Measurements from ENCODE around the gene ELP4.

The ELP4 gene

DNA sequence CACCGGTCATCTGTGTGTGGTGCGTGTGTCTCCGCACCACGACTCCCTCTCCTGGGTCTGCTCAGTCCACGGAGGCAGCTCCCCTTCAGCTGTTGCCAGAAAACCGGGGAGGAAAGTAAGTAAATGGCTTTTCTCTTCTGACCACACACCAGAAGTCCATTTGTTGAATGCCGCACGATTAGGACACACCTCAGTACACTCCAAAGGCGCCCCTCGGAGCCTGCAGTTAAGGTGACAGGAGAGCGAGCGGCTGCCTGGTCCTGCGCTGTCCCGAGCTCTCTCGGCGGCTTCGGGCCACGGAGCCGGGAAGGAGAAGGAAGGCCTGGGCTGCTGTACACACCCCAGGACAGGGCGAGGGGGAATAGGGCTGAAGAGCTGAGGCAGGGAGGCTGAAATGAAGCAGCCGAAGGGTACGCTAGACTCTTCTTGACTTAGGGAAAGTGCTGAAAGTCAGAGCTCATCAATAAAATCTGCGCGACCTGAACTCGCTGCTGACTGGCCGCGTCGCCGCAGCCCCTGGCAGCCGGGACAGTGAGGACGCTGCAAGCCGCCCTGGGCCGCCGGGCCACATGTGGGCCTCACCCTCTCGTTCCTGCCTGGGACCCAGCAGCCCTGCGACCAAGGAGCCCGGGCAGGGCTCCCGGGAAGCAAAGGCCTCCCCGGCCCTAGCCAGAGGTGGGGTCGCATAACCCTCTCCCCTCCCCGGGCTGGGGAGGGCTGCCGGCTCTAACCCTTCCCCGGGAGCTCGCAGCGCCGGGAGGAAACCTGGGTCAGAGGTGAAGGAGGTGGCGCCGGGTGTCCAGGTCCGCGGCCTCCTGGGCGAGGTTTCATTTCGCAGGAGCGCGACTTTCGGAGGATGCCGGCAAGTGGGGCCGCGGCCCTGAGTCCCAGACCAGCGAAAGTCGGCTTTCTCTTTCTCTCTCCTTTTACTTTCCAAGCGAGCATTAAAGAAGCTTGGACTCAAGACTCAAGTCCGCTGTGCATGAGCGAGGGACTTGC lies 303.1 kb downstream of the ELP4 start:
- no peak overlapping the region for H4K8ac ChIP-seq (ENCODE audit: low read length)
- 2% methylated on average over 55 of the region's 63 CpGs for WGBS
- H3K18ac ChIP-seq (ENCODE audit: low read depth in 1 of 2, low read length in 2 of 2) = no peak overlapping the region
- no peak overlapping the region for H2BK15ac ChIP-seq (ENCODE audit: low read depth, poor library complexity, severe bottlenecking)
- H3K36me3 ChIP-seq (ENCODE audit: control insufficient read depth in 1 of 2, insufficient read depth in 2 of 2, low read depth in 1 of 2, low read length in 2 of 2) = peaks cover 0 to 3% of the 10 kb centered on the region in 2 experiments
- H3K27me3 ChIP-seq (ENCODE audit: control insufficient read depth in 1 of 2, insufficient read depth in 1 of 2, low read length in 2 of 2) = peaks cover 96 to 98% of the 10 kb centered on the region in 2 experiments
- no peak overlapping the region for H3K9ac ChIP-seq (ENCODE audit: low read length)
- H3K23ac ChIP-seq (ENCODE audit: low read length in 2 of 2) = peak overlapping the region in 1 of 2 experiments; percentile 89
- H2BK120ac ChIP-seq (ENCODE audit: low read depth, low read length) = no peak overlapping the region
- no peak overlapping the region for H3K27ac ChIP-seq (ENCODE audit: low read length, poor library complexity, severe bottlenecking)
- H2BK12ac ChIP-seq (ENCODE audit: low read length in 2 of 2) = no peak overlapping the region
- H2AK5ac ChIP-seq (ENCODE audit: low read length, severe bottlenecking) = no peak overlapping the region
- H3K9me3 ChIP-seq (ENCODE audit: control insufficient read depth, low read length) = no peaks in the 10 kb centered on the region
- no peaks in the 10 kb centered on the region for H3K79me1 ChIP-seq (replicated peaks; ENCODE audit: low read length, poor library complexity, severe bottlenecking)
- H4K91ac ChIP-seq (ENCODE audit: low read length) = no peak overlapping the region
- DNase-seq = peak; percentile 31
- H3K4me1 ChIP-seq (ENCODE audit: control insufficient read depth, insufficient read depth, low read depth, low read length) = peaks cover 65% of the 10 kb centered on the region
- H3K4me2 ChIP-seq (ENCODE audit: low read length, poor library complexity, severe bottlenecking) = peak overlapping the region; percentile 80
- H3K4ac ChIP-seq (ENCODE audit: low read depth in 1 of 2, low read length in 2 of 2) = no peak overlapping the region
- H2AFZ ChIP-seq (ENCODE audit: low read depth, low read length) = no peak overlapping the region
- peak overlapping the region in 1 of 2 experiments; percentile 58 for H3K4me3 ChIP-seq (ENCODE audit: insufficient read depth in 1 of 2, low read depth in 1 of 2, low read length in 2 of 2)
- H2BK5ac ChIP-seq (ENCODE audit: low read depth, low read length, poor library complexity, severe bottlenecking) = no peak overlapping the region
- no peak overlapping the region for H3K14ac ChIP-seq (ENCODE audit: low read length in 2 of 2)

DNA sequence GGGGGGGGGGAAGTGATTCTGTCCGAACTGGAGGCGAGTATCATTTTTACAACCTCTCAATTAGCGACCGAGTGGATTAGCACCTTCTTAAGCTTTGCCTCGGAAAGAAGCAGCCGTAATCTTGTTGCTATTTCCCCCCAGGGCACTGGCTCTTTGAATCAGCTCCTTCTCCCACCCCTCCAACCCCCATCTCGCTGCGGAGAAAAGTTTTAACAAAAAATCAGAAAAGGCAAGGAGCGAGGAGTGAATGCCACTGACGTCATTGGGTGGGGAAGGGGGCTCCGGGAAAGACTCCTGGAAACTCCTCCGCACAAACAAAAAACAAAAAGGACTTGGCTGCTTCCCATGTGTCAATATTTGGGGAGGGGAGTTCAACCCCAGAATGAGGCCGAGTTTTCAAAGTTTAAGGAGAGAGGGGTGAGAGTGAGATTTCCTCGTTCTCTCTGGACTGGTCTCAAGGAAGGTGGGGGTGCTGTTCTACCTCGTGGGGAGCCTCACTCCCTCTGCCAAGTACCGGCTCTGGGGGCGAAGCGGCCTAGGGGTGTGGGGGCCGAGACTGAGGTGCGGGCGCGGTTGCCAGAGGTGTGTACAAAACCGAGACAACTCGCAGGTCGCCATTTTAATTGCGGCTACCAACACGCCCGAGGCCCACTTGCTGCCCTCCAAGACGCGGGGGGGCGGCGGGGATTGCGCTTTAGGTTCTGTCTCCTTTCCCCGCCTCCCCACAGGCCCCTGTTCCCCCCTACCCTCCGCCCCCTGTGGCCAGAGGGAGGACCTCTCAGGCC lies 304.0 kb downstream of the ELP4 start:
- no peak overlapping the region for H3K4me3 ChIP-seq (ENCODE audit: insufficient read depth in 1 of 2, low read depth in 1 of 2, low read length in 2 of 2)
- no peak overlapping the region for H4K91ac ChIP-seq (ENCODE audit: low read length)
- H3K4me1 ChIP-seq (ENCODE audit: control insufficient read depth, insufficient read depth, low read depth, low read length) = peaks cover 69% of the 10 kb centered on the region
- no peak overlapping the region for H3K18ac ChIP-seq (ENCODE audit: low read depth in 1 of 2, low read length in 2 of 2)
- WGBS = 2% methylated on average over 27 of the region's 35 CpGs
- DNase-seq = no peak
- H2BK5ac ChIP-seq (ENCODE audit: low read depth, low read length, poor library complexity, severe bottlenecking) = no peak overlapping the region
- H3K4ac ChIP-seq (ENCODE audit: low read depth in 1 of 2, low read length in 2 of 2) = no peak overlapping the region
- H3K23ac ChIP-seq (ENCODE audit: low read length in 2 of 2) = no peak overlapping the region
- peaks cover 0 to 3% of the 10 kb centered on the region in 2 experiments for H3K36me3 ChIP-seq (ENCODE audit: control insufficient read depth in 1 of 2, insufficient read depth in 2 of 2, low read depth in 1 of 2, low read length in 2 of 2)
- H2BK15ac ChIP-seq (ENCODE audit: low read depth, poor library complexity, severe bottlenecking) = no peak overlapping the region
- H3K9ac ChIP-seq (ENCODE audit: low read length) = no peak overlapping the region
- H2AFZ ChIP-seq (ENCODE audit: low read depth, low read length) = no peak overlapping the region
- peak overlapping the region; percentile 0 for H3K4me2 ChIP-seq (ENCODE audit: low read length, poor library complexity, severe bottlenecking)
- no peaks in the 10 kb centered on the region for H3K9me3 ChIP-seq (ENCODE audit: control insufficient read depth, low read length)
- no peak overlapping the region for H3K14ac ChIP-seq (ENCODE audit: low read length in 2 of 2)
- H2BK12ac ChIP-seq (ENCODE audit: low read length in 2 of 2) = no peak overlapping the region
- no peaks in the 10 kb centered on the region for H3K79me1 ChIP-seq (replicated peaks; ENCODE audit: low read length, poor library complexity, severe bottlenecking)
- H2AK5ac ChIP-seq (ENCODE audit: low read length, severe bottlenecking) = no peak overlapping the region
- no peak overlapping the region for H3K27ac ChIP-seq (ENCODE audit: low read length, poor library complexity, severe bottlenecking)
- peaks cover 96 to 98% of the 10 kb centered on the region in 2 experiments for H3K27me3 ChIP-seq (ENCODE audit: control insufficient read depth in 1 of 2, insufficient read depth in 1 of 2, low read length in 2 of 2)
- H4K8ac ChIP-seq (ENCODE audit: low read length) = no peak overlapping the region
- H2BK120ac ChIP-seq (ENCODE audit: low read depth, low read length) = no peak overlapping the region

DNA sequence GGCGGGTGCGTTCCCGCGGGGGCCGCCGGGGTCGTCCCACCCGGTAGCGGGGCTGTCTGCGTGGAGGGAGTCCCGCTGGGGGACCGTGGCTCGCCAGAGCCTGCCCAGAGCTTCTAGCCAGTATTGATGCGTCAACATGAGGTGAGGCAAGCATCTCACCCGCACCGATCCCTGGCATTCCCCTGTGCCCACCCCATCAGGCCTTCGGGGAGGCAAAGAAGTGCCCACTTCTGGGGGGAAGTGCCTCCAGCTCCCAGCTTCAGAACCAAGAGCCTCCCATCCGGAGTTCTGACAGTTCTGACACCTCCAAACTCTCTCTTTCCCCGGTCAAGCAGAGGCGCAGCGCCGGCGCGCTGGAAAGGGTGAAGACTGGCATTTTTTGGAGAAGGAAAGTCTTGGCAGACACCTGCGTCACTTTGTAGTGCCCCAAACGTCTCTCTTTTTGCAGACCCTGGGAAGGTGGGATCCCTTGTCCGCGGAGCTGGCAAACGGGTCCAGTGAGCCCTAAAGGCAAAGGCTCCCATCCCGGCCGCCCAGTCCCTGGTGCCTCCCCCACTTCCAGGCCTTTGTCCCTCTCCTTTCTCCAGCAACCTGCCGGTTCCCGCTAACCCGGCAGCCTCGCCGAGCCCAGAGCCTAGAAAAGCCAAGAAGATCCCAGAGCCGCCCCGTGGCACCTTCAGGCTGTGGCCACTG lies 304.8 kb downstream of the ELP4 start:
- WGBS = 1% methylated on average over 34 of the region's 38 CpGs

More for the DNA sequence above, 304.8 kb downstream of the ELP4 start:
- no peak overlapping the region for H2AFZ ChIP-seq (ENCODE audit: low read depth, low read length)
- no peak overlapping the region for H3K27ac ChIP-seq (ENCODE audit: low read length, poor library complexity, severe bottlenecking)
- H2BK12ac ChIP-seq (ENCODE audit: low read length in 2 of 2) = no peak overlapping the region
- H3K4me1 ChIP-seq (ENCODE audit: control insufficient read depth, insufficient read depth, low read depth, low read length) = peaks cover 69% of the 10 kb centered on the region
- H3K9ac ChIP-seq (ENCODE audit: low read length) = no peak overlapping the region
- peaks cover 96 to 97% of the 10 kb centered on the region in 2 experiments for H3K27me3 ChIP-seq (ENCODE audit: control insufficient read depth in 1 of 2, insufficient read depth in 1 of 2, low read length in 2 of 2)
- no peak overlapping the region for H4K8ac ChIP-seq (ENCODE audit: low read length)
- H4K91ac ChIP-seq (ENCODE audit: low read length) = no peak overlapping the region
- H3K4me2 ChIP-seq (ENCODE audit: low read length, poor library complexity, severe bottlenecking) = no peak overlapping the region
- H2BK120ac ChIP-seq (ENCODE audit: low read depth, low read length) = no peak overlapping the region
- no peaks in the 10 kb centered on the region for H3K79me1 ChIP-seq (replicated peaks; ENCODE audit: low read length, poor library complexity, severe bottlenecking)
- no peak for DNase-seq
- H2BK15ac ChIP-seq (ENCODE audit: low read depth, poor library complexity, severe bottlenecking) = no peak overlapping the region
- peak overlapping the region in 1 of 2 experiments; percentile 34 for H3K23ac ChIP-seq (ENCODE audit: low read length in 2 of 2)
- no peaks in the 10 kb centered on the region for H3K9me3 ChIP-seq (ENCODE audit: control insufficient read depth, low read length)
- no peak overlapping the region for H2BK5ac ChIP-seq (ENCODE audit: low read depth, low read length, poor library complexity, severe bottlenecking)
- no peak overlapping the region for H3K4me3 ChIP-seq (ENCODE audit: insufficient read depth in 1 of 2, low read depth in 1 of 2, low read length in 2 of 2)
- no peak overlapping the region for H3K14ac ChIP-seq (ENCODE audit: low read length in 2 of 2)
- H3K4ac ChIP-seq (ENCODE audit: low read depth in 1 of 2, low read length in 2 of 2) = no peak overlapping the region
- no peak overlapping the region for H2AK5ac ChIP-seq (ENCODE audit: low read length, severe bottlenecking)
- no peak overlapping the region for H3K18ac ChIP-seq (ENCODE audit: low read depth in 1 of 2, low read length in 2 of 2)
- peaks cover 0 to 3% of the 10 kb centered on the region in 2 experiments for H3K36me3 ChIP-seq (ENCODE audit: control insufficient read depth in 1 of 2, insufficient read depth in 2 of 2, low read depth in 1 of 2, low read length in 2 of 2)

All from mesenchymal stem cell (in vitro differentiated cells and primary cell).